Type B pancreatic cell (in vitro differentiated cells): ENCODE results near the gene PTGES3L. TPM values are rescaled to one million over a fixed set of nuclear protein-coding genes. Genes with fewer than 3 reads are reported as not detected.
"Not testable (repeated sequence)": the region's sequence is repeated elsewhere in the genome, so short reads cannot be mapped to it uniquely, and the experiment has no call there.

Experiments
- DNase-seq: peaks from one replicate; pipeline ENCODE4 v3.0.0; 2021; ENCODE audit warnings: mixed read lengths; ENCODE audit not compliant: unreplicated experiment; ENCODE audit errors: extremely low spot score
- H3K27ac Mint-ChIP-seq: 2 replicates; pipeline ENCODE4 v1.8.0; 2021; ENCODE audit warnings: mild to moderate bottlenecking, mixed read lengths
- H3K27me3 Mint-ChIP-seq: 2 replicates; pipeline ENCODE4 v1.8.0; 2021; ENCODE audit warnings: mixed read lengths
- H3K36me3 Mint-ChIP-seq: 2 replicates; pipeline ENCODE4 v1.8.0; 2021; ENCODE audit warnings: mixed read lengths
- H3K4me1 Mint-ChIP-seq: one replicate; pipeline ENCODE4 v1.8.0; 2021; ENCODE audit warnings: mixed read lengths; ENCODE audit not compliant: unreplicated experiment
- H3K4me3 Mint-ChIP-seq: 2 replicates; pipeline ENCODE4 v1.8.0; 2021; ENCODE audit warnings: mild to moderate bottlenecking, mixed read lengths
- H3K9me3 Mint-ChIP-seq: 2 replicates; pipeline ENCODE4 v1.8.0; 2021; ENCODE audit warnings: mixed read lengths
- total RNA-seq: library from RNA; stranded (reverse); gene quantifications from 2 replicates; pipeline ENCODE4 v1.2.1, GENCODE V29; 2021; ENCODE audit warnings: low replicate concordance
- TF ChIP-seq, protein P1 (sequence below): fragments of 200-600 bp; sonication (generic); conservative IDR thresholded peaks from 2 replicates; pipeline ENCODE4 v1.5.0; 2021; ENCODE audit warnings: antibody characterized with exemption, mild to moderate bottlenecking

Gene PTGES3L
- total RNA-seq, 1 donor from 2014 or later = 1.5 TPM

DNA sequence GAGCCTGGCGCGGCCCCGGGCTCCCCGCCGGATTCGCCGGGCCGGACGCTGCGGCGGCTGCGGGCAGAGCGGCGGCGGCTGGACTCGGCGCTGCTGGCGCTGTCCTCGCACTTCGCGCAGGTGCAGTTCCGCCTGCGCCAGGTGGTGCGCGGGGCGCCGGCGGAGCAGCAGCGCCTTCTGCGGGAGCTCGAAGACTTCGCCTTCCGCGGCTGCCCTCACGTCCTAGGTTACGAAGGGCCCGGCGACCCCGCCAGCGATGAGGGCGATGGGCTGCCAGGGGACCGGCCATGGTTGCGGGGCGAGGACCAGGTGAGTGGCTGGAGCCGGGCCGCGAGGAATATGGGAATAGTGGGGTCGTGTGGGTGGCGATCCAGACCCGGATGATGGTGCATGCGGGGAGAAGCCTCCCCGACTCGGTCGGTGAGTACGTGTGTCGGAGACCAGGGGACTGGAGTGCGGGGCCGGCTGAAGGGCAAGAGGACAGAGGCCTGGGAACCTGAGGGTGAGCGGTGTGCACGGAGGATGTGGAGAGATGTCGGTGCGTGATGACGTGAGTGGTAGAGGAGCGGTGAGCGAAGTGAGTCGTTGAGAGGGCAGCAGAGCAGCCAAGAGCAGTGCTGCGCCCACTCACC is 1.0 kb upstream of the PTGES3L start:
- no peaks in the 10 kb centered on the region for H3K9me3 Mint-ChIP-seq
- H3K4me3 Mint-ChIP-seq = peak overlapping the region; percentile 99
- TF ChIP-seq, protein P1, sequence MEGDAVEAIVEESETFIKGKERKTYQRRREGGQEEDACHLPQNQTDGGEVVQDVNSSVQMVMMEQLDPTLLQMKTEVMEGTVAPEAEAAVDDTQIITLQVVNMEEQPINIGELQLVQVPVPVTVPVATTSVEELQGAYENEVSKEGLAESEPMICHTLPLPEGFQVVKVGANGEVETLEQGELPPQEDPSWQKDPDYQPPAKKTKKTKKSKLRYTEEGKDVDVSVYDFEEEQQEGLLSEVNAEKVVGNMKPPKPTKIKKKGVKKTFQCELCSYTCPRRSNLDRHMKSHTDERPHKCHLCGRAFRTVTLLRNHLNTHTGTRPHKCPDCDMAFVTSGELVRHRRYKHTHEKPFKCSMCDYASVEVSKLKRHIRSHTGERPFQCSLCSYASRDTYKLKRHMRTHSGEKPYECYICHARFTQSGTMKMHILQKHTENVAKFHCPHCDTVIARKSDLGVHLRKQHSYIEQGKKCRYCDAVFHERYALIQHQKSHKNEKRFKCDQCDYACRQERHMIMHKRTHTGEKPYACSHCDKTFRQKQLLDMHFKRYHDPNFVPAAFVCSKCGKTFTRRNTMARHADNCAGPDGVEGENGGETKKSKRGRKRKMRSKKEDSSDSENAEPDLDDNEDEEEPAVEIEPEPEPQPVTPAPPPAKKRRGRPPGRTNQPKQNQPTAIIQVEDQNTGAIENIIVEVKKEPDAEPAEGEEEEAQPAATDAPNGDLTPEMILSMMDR = peak; percentile 29
- peaks cover 13% of the 10 kb centered on the region for H3K4me1 Mint-ChIP-seq
- peak overlapping the region; percentile 98 for H3K27ac Mint-ChIP-seq
- DNase-seq = peak; percentile 74
- no peaks in the 10 kb centered on the region for H3K27me3 Mint-ChIP-seq
- peaks cover 5% of the 10 kb centered on the region for H3K36me3 Mint-ChIP-seq

DNA sequence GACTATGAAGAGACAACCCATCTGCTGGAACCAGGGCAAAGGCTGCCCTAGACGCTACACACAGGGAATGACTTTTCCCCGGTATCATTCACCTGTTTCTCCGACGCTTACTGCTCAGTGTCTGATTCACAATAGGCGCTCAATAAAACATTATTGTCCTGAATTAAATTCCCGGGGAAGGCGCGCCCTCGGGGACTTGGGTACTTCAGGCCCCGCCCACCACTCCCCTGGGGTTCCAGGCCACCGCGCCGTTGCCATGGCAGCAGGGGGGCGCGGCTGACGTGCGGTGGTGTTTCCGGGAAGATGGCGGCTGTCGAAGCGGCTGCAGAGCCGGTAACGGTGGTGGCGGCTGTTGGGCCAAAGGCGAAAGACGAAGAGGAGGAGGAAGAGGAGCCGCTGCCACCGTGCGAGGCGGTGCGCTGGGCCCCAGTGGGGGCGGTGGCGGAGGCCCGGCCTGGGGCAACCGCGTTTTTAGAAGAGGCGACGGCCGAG is 440 bp upstream of the PTGES3L start, which contains the start of gene RUNDC1:
Gene RUNDC1, plus strand, starts transcription at position 292 of the 492 bp plus-strand sequence. Its CDS starts 12 bp downstream, at position 304.
- TF ChIP-seq, protein P1 = no peak
- Mint-ChIP-seq H3K4me3 (peak within 1 kb of the TSS; percentile 99), H3K4me1 (peaks cover 13% of the 10 kb centered on the region), H3K27me3 (no peaks in the 10 kb centered on the region), H3K36me3 (peaks cover 5% of the 10 kb centered on the region), H3K27ac (peak within 1 kb of the TSS; percentile 98), H3K9me3 (no peaks in the 10 kb centered on the region)
- DNase-seq = peak; percentile 92

DNA sequence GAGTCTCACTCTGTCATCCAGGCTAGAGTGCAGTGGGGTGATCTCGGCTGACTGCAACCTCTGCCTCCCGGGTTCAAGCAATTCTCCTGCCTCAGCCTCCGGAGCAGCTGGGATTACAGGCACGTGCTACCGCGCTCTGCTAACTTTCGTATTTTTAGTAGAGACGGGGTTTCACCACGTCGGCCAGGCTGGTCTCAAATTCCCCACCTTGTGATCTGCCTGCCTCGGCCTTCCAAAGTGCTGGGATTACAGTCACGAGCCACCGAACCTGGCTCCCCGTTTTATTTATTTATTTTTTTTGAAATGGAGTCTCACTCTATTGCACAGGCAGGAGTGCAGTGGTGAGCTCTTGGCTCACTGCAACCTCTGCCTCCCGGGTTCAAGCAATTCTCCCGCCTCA is 4.2 kb downstream of the PTGES3L start:
- not testable (repeated sequence) for H3K36me3 Mint-ChIP-seq, H3K27me3 Mint-ChIP-seq, H3K4me3 Mint-ChIP-seq, H3K9me3 Mint-ChIP-seq, H3K4me1 Mint-ChIP-seq, H3K27ac Mint-ChIP-seq, DNase-seq

DNA sequence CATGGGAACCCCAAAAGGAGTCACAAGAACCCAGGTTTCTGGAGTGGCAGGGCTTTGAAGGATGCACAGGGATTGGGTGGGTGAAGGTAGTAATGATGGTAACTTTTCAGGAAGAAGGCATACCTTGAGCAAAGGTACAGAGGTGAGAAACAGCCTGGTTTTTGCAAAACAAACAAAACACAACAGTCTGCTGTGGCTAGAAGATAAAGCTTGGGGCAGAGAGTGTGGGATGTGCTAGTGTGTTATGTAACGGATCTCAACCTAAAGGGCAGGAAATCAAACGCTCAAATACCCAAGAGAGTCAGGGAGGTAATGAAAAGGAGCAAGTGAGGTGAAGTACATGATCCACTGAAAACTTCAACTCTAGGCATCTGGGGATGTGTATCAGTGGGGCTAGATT is 4.6 kb downstream of the PTGES3L start:
- H3K36me3 Mint-ChIP-seq = no peaks in the 10 kb centered on the region
- no peak for DNase-seq
- no peaks in the 10 kb centered on the region for H3K27me3 Mint-ChIP-seq
- H3K4me3 Mint-ChIP-seq = no peak overlapping the region
- H3K27ac Mint-ChIP-seq = peak overlapping the region; percentile 10
- TF ChIP-seq, protein P1 = no peak
- no peaks in the 10 kb centered on the region for H3K9me3 Mint-ChIP-seq
- H3K4me1 Mint-ChIP-seq = peaks cover 4% of the 10 kb centered on the region

DNA sequence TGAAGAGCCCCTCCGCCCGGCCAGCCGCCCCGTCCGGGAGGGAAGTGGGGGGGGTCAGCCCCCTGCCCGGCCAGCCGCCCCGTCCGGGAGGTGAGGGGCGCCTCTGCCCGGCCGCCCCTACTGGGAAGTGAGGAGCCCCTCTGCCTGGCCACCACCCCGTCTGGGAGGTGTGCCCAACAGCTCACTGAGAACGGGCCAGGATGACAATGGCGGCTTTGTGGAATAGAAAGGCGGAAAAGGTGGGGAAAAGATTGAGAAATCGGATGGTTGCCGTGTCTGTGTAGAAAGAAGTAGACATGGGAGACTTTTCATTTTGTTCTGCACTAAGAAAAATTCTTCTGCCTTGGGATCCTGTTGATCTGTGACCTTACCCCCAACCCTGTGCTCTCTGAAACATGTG is 6.6 kb downstream of the PTGES3L start:
- H3K27ac Mint-ChIP-seq = not testable (repeated sequence)

DNA sequence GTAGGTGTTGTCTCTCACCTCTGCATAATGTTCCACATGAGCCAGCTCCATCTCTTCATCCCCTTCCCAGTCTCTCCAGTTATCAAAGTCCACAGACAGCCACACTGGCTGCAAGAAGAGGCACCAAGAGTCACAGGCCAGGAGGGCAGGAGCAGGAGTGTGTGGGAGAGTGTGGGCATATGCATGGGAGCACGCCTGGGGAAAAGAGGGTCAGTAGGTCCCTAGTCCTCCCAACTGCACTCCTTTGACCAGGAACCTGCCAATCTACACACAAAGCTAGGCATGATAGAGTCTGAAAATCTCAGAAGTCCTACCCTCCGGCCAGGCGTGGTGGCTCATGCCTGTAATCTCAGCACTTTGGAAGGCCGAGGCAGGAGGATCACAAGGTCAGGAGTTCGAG is 8.3 kb downstream of the PTGES3L start:
- DNase-seq = no peak
- H3K27ac Mint-ChIP-seq = no peak overlapping the region
- no peaks in the 10 kb centered on the region for H3K9me3 Mint-ChIP-seq
- H3K36me3 Mint-ChIP-seq = no peaks in the 10 kb centered on the region
- no peaks in the 10 kb centered on the region for H3K4me1 Mint-ChIP-seq
- no peak overlapping the region for H3K4me3 Mint-ChIP-seq
- no peaks in the 10 kb centered on the region for H3K27me3 Mint-ChIP-seq
- TF ChIP-seq, protein P1 = no peak

More for the DNA sequence above, 6.6 kb downstream of the PTGES3L start:
- not testable (repeated sequence) for H3K4me3 Mint-ChIP-seq, H3K27me3 Mint-ChIP-seq, H3K9me3 Mint-ChIP-seq, DNase-seq, H3K4me1 Mint-ChIP-seq, H3K36me3 Mint-ChIP-seq
